Astrocyte (in vitro differentiated cells and primary cell): Measurements from ENCODE around the gene GRIN2A. TPM values are rescaled to one million over a fixed set of nuclear protein-coding genes. Genes with fewer than 3 reads are reported as not detected.

ENCODE experiments used
- DNase-seq: peaks from one replicate; pipeline ENCODE4 v3.0.0-alpha.2; 2010; ENCODE audit warnings: low read depth
- FAIRE-seq: peaks from 2 replicates; lab custom pipeline; 2011; peaks lifted over from hg19 to GRCh38; lab: Jason Lieb, UNC
- H2AFZ ChIP-seq: 2 replicates; pipeline ENCODE4 v1.6.0; 2012; ENCODE audit warnings: low read depth, low read length, inconsistent platforms
- H3K27ac ChIP-seq: 2 replicates; pipeline ENCODE4 v1.5.1; 2011; ENCODE audit warnings: low read depth, low read length, inconsistent platforms
- H3K27me3 ChIP-seq: 2 replicates; pipeline ENCODE4 v1.6.0; 2011; ENCODE audit warnings: low read length, inconsistent platforms; ENCODE audit not compliant: insufficient read depth
- H3K36me3 ChIP-seq: 2 replicates; pipeline ENCODE4 v1.5.1; 2011; ENCODE audit warnings: low read length, inconsistent platforms; ENCODE audit not compliant: insufficient read depth
- H3K4me1 ChIP-seq: 2 replicates; pipeline ENCODE4 v1.5.1; 2011; ENCODE audit warnings: low read length, inconsistent platforms; ENCODE audit not compliant: insufficient read depth
- H3K4me2 ChIP-seq: 2 replicates; pipeline ENCODE4 v1.6.0; 2012; ENCODE audit warnings: low read length, inconsistent platforms
- H3K4me3 ChIP-seq: 2 replicates; pipeline ENCODE4 v1.5.1; 2011; ENCODE audit warnings: low read depth, mild to moderate bottlenecking, low read length, inconsistent platforms; ENCODE audit not compliant: insufficient read depth
- H3K79me2 ChIP-seq: 2 replicates; pipeline ENCODE4 v1.6.0; 2012; ENCODE audit warnings: mild to moderate bottlenecking, low read length, inconsistent platforms; ENCODE audit not compliant: insufficient read depth
- H3K9ac ChIP-seq: 2 replicates; pipeline ENCODE4 v1.6.0; 2012; ENCODE audit warnings: mild to moderate bottlenecking, low read length, inconsistent platforms
- H3K9me3 ChIP-seq: 2 replicates; pipeline ENCODE4 v1.5.1; 2012; ENCODE audit warnings: low read depth, mild to moderate bottlenecking, low read length, inconsistent platforms; ENCODE audit not compliant: insufficient read depth
- H4K20me1 ChIP-seq: 2 replicates; pipeline ENCODE4 v1.6.0; 2012; ENCODE audit warnings: low read length, inconsistent platforms; ENCODE audit not compliant: insufficient read depth
- H3K27ac Mint-ChIP-seq: one replicate; pipeline ENCODE4 v1.8.0; 2021; ENCODE audit warnings: mild to moderate bottlenecking, mixed read lengths; ENCODE audit not compliant: unreplicated experiment
- H3K27me3 Mint-ChIP-seq: one replicate; pipeline ENCODE4 v1.8.0; 2021; ENCODE audit warnings: low read depth, mixed read lengths; ENCODE audit not compliant: unreplicated experiment
- H3K36me3 Mint-ChIP-seq: one replicate; pipeline ENCODE4 v1.8.0; 2021; ENCODE audit warnings: low read depth, mixed read lengths; ENCODE audit not compliant: unreplicated experiment
- H3K4me1 Mint-ChIP-seq: one replicate; pipeline ENCODE4 v1.8.0; 2021; ENCODE audit warnings: low read depth, mixed read lengths; ENCODE audit not compliant: unreplicated experiment
- H3K4me3 Mint-ChIP-seq: one replicate; pipeline ENCODE4 v1.8.0; 2021; ENCODE audit warnings: mild to moderate bottlenecking, moderate library complexity, mixed read lengths; ENCODE audit not compliant: unreplicated experiment
- H3K9me3 Mint-ChIP-seq: one replicate; pipeline ENCODE4 v1.8.0; 2021; ENCODE audit warnings: mild to moderate bottlenecking, mixed read lengths; ENCODE audit not compliant: unreplicated experiment
- CTCF ChIP-seq: IDR thresholded peaks from 2 replicates; pipeline ENCODE4 v1.5.1; 2011; ENCODE audit warnings: low read depth, mild to moderate bottlenecking, inconsistent platforms, low read length, moderate library complexity; ENCODE audit not compliant: insufficient read depth
- EZH2 ChIP-seq: IDR thresholded peaks from 2 replicates; pipeline ENCODE4 v1.6.1; 2012; ENCODE audit warnings: mild to moderate bottlenecking, low read length, inconsistent platforms; ENCODE audit not compliant: insufficient read depth
- total RNA-seq: library from RNA; stranded (reverse); gene quantifications from 2 replicates; pipeline ENCODE4 v1.2.1, GENCODE V29; 2021

GRIN2A gene
- total RNA-seq, 1 donor from 2014 or later = 0.68 TPM

DNA sequence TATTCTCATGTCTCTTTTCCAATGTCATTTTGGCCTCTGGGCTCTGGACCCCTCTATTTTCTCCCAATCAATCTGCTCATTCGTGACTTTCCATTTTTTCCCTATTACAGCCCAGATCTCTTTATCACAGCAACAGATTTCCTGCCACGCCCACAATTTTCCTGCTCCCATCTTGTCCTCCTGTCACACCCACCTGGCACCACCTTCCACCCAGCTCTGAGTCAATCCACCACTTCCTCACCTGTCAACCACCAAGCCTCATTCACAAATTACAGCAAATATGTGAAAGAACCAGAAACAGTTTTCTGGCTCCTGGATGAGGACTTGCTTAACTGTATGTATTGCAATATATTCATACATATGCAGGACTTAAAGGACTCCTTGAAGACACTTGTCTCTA, 311.3 kb downstream of the GRIN2A start:
- Histone ChIP-seq H2AFZ (no peak overlapping the region), H3K27me3 (no peaks in the 10 kb centered on the region), H3K9me3 (no peaks in the 10 kb centered on the region), H3K27ac (no peak overlapping the region), H3K36me3 (no peaks in the 10 kb centered on the region), H3K79me2 (no peaks in the 10 kb centered on the region), H3K4me1 (no peaks in the 10 kb centered on the region), H3K4me2 (no peak overlapping the region), H4K20me1 (no peaks in the 10 kb centered on the region), H3K4me3 (no peak overlapping the region), H3K9ac (no peak overlapping the region)
- no peak overlapping the region for H3K27ac Mint-ChIP-seq
- TF ChIP-seq CTCF (no peak), EZH2 (no peak)
- no peak overlapping the region for H3K4me3 Mint-ChIP-seq
- peaks cover 24% of the 10 kb centered on the region for H3K27me3 Mint-ChIP-seq
- H3K4me1 Mint-ChIP-seq = peaks cover 1% of the 10 kb centered on the region
- H3K9me3 Mint-ChIP-seq = no peaks in the 10 kb centered on the region
- H3K36me3 Mint-ChIP-seq = no peaks in the 10 kb centered on the region
- DNase-seq (no peak), FAIRE-seq (no peak)

GRCh38 chr16:9869776-9870175, 312.5 kb downstream of the GRIN2A start:
- Histone ChIP-seq H3K9ac (no peak overlapping the region), H3K27me3 (no peaks in the 10 kb centered on the region), H3K4me2 (no peak overlapping the region), H3K4me3 (no peak overlapping the region), H2AFZ (no peak overlapping the region), H3K4me1 (no peaks in the 10 kb centered on the region), H3K79me2 (no peaks in the 10 kb centered on the region), H4K20me1 (no peaks in the 10 kb centered on the region), H3K27ac (no peak overlapping the region), H3K36me3 (no peaks in the 10 kb centered on the region), H3K9me3 (no peaks in the 10 kb centered on the region)
- no peaks in the 10 kb centered on the region for H3K36me3 Mint-ChIP-seq
- H3K27me3 Mint-ChIP-seq = peaks cover 24% of the 10 kb centered on the region
- H3K4me1 Mint-ChIP-seq = no peaks in the 10 kb centered on the region
- DNase-seq (no peak), FAIRE-seq (no peak)
- H3K4me3 Mint-ChIP-seq = no peak overlapping the region
- TF ChIP-seq EZH2 (no peak), CTCF (no peak)
- H3K27ac Mint-ChIP-seq = no peak overlapping the region
- no peaks in the 10 kb centered on the region for H3K9me3 Mint-ChIP-seq

GRCh38 chr16:9868606-9869149, 313.6 kb downstream of the GRIN2A start:
- Histone ChIP-seq H3K4me2 (no peak overlapping the region), H3K9me3 (no peaks in the 10 kb centered on the region), H3K4me3 (no peak overlapping the region), H3K27me3 (no peaks in the 10 kb centered on the region), H3K4me1 (no peaks in the 10 kb centered on the region), H3K79me2 (no peaks in the 10 kb centered on the region), H3K9ac (no peak overlapping the region), H3K27ac (no peak overlapping the region), H4K20me1 (no peaks in the 10 kb centered on the region), H2AFZ (no peak overlapping the region), H3K36me3 (no peaks in the 10 kb centered on the region)
- H3K4me1 Mint-ChIP-seq = no peaks in the 10 kb centered on the region
- H3K27ac Mint-ChIP-seq = no peak overlapping the region
- no peaks in the 10 kb centered on the region for H3K9me3 Mint-ChIP-seq
- H3K36me3 Mint-ChIP-seq = no peaks in the 10 kb centered on the region
- no peak for FAIRE-seq
- TF ChIP-seq EZH2 (no peak), CTCF (no peak)
- peaks cover 21% of the 10 kb centered on the region for H3K27me3 Mint-ChIP-seq
- H3K4me3 Mint-ChIP-seq = no peak overlapping the region
- no peak for DNase-seq
